Cardiac fibroblast (primary cell): ENCODE data around the gene A2M.

Experiments used
- DNase-seq, 2 donors: peaks; one replicate each; pipeline versions ENCODE4 v3.0.0 to v3.0.0-alpha.2; 2010; ENCODE audit warnings: low read depth in 2 of 2
- H3K4me3 ChIP-seq, 2 donors: replicated peaks in 1 of 2; 1 replicate in 1 of 2; 2 replicates in 1 of 2; pipeline ENCODE4 v1.5.1; 2011; ENCODE audit warnings: low read depth in 2 of 2, low read length in 2 of 2, mild to moderate bottlenecking in 2 of 2, moderate library complexity in 1 of 2
- TF ChIP-seq, protein P1 (sequence below): IDR thresholded peaks from one replicate; pipeline ENCODE4 v1.5.1; 2011; ENCODE audit warnings: low read depth, mild to moderate bottlenecking, low read length, inconsistent platforms

A2M gene

DNA sequence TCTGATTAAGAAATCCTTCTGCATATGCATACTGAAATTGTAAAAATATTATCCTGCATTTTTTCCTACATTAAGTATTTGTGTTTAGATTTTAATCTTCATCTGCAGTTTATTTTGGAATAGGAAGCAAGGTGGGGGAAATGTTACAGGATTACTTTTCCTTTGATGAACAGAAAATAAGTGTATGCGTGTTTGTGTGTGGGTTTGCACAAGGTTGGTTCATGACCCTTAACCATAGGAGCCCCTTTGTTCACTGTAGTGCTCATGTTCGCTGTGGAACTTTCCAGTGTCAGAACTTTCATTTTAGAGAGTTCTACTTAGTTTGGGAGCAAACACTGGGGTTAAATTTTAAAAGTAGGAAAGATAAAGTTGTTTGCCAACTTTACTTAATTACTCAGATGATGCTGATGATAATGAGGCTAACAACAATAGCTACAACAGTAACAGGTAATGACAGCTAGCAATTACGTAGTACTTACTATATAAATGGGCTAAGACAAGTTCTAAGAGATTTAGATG, 6.4 kb upstream of the A2M start:
- no peak overlapping the region for H3K4me3 ChIP-seq
- DNase-seq: no peak
- TF ChIP-seq, protein P1, sequence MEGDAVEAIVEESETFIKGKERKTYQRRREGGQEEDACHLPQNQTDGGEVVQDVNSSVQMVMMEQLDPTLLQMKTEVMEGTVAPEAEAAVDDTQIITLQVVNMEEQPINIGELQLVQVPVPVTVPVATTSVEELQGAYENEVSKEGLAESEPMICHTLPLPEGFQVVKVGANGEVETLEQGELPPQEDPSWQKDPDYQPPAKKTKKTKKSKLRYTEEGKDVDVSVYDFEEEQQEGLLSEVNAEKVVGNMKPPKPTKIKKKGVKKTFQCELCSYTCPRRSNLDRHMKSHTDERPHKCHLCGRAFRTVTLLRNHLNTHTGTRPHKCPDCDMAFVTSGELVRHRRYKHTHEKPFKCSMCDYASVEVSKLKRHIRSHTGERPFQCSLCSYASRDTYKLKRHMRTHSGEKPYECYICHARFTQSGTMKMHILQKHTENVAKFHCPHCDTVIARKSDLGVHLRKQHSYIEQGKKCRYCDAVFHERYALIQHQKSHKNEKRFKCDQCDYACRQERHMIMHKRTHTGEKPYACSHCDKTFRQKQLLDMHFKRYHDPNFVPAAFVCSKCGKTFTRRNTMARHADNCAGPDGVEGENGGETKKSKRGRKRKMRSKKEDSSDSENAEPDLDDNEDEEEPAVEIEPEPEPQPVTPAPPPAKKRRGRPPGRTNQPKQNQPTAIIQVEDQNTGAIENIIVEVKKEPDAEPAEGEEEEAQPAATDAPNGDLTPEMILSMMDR: no peak

DNA sequence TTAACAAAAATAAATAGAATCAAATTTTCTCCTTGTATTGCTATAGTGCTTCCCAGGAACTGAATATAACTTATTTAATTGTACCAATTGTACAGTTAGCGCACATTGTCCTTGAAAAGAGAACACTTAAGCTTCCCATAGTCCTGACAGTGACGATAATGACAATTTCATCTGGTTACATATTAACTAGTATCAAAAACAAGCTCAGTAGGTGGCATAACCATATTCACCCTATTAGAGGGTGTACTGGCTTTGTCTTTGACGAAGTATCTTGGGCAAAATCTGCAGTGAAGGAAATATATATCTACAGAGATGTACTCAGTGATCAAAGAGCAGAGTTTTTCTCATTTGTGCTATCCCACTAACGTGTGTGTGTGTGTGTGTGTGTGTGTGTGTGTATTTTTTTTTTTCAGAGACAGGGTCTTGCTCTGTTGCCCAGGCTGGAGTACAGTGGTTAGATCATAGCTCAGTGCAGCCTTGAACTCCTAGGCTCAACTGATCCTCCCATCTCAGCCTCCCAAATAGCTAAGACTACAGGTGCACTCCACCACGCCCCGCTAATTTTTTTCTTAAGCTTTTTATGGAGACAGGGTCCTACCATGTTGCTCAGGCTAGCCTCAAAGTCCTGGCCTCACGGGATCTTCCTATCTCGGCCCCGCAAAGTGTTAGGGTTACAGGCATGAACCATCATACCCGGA, 4.9 kb upstream of the A2M start:
- DNase-seq: no peak
- TF ChIP-seq, protein P1: no peak
- no peak overlapping the region for H3K4me3 ChIP-seq

DNA sequence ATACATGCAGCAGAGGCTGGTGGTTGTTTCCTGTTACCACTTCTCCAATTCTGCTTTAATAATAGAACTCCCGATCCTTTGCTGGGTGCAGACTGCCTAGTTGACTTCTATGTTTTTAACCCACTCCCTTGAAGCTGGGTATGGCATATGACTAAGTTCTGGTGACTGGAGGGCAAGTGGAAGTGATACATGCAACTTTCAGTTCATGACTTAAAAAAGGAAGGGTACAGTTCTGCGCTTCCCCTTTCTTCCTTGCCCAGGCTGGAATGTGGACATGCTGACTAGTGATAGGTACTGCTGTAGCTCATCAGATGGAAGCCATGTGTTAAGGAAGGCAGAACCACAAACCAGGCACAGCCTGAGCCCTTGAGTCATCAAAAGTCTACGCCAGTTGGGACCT, 2.4 kb upstream of the A2M start:
- H3K4me3 ChIP-seq: no peak overlapping the region
- peak in 1 of 2 donors; percentile 4 for DNase-seq
- TF ChIP-seq, protein P1: no peak

DNA sequence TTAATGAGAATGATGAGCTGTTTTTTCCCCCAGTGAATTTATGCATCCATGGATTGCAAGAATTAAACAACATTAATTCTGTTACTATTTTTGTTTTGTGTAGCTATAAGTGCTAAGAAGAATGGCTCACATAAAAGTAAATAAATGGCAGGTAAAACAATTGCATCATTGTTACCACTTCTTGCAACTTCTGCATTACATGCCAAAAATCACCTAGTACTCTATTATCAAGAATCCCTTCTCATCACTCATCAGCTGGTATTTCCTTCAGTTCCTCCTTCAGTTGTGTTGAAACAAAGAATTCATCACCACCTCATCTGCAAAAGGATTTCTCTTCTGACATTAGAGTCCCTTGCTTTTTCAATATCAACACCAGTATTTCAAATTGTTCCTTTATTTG, 773 bp downstream of the A2M start:
- H3K4me3 ChIP-seq: peak overlapping the region in 1 of 2 donors; percentile 21
- DNase-seq: no peak

DNA sequence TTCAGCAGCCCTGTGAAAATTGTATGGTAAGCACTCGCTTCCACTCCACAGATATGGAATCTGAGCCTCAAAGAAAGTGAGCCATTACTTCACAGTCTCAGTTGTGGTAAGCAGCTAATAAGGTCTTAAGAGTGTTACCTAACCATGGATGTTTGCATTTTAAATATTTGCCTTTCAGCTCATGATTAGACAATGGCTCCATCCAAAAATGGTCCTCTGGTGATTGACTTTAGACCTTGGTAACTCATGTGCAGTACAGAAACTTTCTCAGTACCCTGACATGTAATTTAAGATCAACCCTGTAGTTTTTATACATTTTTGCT, 1.8 kb downstream of the A2M start:
- no peak overlapping the region for H3K4me3 ChIP-seq
- TF ChIP-seq, protein P1: no peak
- no peak for DNase-seq

More for the DNA sequence above, 773 bp downstream of the A2M start:
- TF ChIP-seq, protein P1: no peak

DNA sequence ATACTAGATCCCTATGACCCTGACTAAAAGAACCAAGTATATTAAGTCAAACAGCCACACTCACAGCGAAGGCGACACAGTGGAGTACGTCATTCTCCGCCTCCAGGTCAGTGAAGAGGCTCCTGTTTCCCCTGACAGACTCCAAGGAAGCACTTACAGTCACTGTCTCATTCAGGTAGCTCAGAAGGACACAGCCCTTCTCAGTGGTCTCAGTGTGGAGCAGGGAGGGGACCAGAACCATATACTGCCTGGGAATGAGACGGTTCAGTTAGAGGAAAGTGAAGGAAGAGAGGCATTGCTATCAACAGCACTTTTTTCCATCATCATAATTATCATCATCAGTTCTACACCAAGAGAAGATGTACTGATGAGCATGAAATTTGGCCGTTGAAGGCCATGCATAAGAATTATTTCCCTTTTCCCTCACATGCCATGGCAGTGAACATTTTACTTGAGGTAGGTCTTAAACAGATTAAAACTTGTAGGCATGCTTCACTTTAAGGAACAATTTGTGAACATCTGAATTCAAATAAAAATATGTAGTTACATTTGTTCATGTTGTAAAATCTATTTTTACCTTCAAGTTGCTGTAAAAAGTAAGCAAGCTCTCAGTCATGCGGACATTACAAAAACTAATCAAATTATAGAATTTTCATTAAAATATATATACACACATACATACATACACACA, 2.3 kb downstream of the A2M start:
- TF ChIP-seq, protein P1: no peak
- DNase-seq: no peak
- H3K4me3 ChIP-seq: no peak overlapping the region
